CD4-positive, alpha-beta T cell treated with Interleukin-15 for 4 hours (primary cell): ENCODE results near the gene CARHSP1.
"Not testable (repeated sequence)": the region's sequence is repeated elsewhere in the genome, so short reads cannot be mapped to it uniquely, and the experiment has no call there.

Experiments
- DNase-seq: peaks from one replicate; pipeline ENCODE4 v3.0.0-alpha.2; 2020; ENCODE audit warnings: low spot score

CARHSP1 gene

DNA sequence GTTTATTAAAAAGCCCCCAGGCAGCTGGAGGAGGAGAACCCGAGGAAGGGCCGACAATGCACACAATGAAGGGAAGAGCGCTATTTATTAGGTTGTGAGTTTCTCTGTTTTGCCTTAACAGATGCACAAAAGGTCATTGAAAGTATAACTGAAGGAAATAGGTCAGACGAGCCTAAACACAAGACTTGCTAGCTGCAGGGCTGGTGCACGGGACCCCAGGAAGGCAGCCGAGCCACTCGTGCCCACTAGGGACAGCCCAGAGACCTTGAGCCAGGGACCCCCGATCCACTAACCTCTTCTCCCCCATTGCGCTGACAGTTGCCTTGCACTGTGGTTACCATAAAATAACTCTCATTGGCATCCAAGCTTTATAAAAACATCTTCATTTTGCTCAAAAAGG, 24.6 kb upstream of the CARHSP1 start:
- no peak for DNase-seq

DNA sequence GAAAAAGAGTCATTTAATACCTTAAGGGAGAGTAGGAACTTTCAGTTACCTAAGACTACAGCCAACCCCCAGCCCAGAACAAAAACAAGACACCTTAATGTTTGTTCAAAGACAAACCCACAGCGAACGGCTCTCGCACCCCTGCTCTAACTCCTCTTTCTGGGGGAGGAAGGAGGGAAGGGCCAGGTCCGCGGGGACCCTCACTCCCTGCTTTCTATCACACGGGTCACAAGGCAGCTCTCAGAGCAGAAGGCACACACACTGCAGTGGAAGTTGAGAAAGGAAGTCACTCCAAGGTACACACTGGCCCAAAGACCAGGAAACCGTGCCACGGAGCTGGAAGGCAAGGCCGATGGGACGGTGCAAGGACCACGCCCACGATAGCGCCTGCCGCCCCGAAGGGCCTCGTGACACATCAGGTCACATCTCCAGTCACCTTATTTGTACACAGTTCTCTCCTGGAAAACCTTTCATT, 23.3 kb upstream of the CARHSP1 start:
- no peak for DNase-seq

DNA sequence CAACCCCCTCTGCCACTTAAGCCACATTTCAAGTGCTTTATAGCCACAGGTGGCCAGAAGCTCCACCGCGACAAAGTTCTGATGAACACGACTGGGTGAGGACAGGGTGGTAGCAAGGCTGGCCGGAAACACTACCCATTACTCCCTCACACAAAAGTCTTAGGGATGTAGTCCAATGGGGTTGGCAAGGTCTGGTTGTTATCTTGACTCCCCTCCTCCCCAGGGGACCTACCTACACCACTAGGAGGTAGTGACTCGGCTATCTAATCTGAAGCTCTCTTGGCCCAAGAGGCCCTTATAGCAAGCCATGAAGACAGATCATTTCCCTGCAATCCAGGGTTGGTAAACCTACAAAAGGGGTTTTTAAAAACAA, 21.7 kb upstream of the CARHSP1 start:
- DNase-seq, result no peak

DNA sequence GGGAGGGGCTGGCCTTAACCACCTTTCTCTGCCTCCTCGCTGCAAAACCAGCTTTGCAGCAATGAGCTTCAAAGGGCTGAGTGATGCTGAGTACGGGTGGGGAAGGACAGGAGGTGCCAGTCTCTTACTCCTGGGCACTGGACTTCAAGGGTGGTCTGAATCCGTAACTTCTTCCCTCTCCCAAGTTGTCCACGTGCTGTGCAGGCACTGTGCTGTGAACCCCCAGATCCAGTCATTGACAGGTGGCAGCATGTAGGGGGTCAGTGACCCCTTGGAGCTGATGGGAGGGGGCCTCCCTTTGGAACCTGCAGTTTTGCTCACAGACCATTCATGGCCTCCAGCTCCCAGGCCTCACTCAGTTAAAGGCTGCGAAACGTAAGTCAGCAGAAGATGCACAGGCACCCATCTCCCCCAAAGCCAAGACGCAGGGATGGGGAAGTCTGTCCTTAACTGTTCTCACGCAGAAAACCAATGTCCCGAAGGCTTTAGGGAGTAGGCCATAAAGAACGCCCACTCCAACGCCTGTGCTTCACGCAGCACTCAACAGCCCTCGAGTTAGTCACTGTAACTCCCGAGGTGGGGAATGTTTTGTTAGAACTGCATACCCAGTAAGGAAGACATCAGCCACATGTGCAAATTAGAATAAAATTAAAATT, 21.2 kb upstream of the CARHSP1 start:
- no peak for DNase-seq

DNA sequence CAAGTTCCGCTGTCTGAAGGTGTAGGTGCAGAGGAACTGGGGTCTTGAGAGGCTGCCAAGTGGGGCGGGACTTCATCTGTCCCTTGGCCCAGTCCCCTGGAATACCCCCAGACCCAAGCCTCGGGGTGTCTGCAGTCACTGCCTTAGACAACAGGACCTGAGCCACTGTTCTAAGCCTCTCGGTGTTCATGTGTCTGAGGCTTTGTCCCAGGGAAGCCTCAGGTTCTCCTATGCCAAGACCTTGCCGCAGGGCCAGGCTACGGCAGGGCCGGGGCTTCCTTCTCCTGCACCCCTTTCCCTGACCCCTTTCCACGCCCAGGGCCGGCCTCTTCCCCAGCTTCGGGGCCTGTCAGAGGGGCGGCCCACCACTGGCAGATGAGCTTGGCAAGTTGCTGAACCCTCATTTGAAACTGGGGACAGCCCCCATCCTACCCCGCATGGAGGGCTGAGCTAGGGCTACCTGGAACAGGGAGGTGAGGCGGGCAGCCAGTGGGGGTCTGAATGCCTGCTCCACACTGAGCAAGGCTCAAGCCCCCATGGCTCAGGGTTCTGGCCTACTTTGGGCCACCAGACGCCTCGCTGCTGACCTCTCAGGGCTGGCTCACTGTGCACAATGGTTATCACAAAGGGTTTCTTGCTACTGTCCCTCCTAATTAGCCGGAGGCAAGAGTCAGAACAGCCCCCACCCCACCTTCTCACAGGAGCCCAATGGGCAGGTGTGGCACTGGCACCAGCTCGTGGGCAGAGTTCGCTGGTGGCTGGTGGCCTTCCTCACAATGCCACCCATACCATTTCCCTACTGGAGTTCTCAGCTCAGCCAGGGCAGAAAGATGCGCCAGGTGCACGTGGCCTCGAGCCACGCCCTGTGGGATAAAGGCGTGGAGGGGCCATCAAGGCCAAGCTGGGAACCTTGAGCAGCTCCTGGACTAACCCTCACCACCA, 20.4 kb upstream of the CARHSP1 start:
- no peak for DNase-seq

DNA sequence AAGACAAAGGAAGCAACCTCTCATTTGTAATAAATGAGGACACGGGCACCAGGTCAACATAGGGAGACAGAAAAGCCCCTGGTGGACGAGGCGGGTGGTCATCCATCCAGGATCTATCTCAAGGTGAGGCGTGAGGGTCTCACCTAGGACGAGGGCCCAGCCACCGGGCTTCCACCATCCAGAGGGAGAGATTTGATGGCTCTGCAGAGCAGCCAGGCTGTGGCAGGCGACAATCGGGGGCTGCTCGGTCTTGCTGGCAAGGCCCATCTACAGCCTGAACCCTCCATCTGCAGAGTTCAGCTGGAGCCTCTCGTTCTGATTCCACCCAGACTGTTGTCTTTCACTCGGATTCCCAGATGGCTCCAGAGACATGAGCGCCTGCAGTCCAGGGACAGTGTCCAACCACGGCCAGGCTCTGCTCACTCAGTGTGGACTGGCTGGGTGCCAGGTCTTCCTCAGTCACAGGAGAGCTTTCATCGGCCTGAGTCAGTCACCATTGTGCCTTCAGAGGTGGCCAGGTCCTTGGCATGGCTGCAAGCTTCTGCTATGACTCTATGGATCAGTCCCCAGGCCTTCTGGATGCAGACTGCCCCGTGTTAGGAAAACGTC, 19.2 kb upstream of the CARHSP1 start:
- DNase-seq, result no peak

DNA sequence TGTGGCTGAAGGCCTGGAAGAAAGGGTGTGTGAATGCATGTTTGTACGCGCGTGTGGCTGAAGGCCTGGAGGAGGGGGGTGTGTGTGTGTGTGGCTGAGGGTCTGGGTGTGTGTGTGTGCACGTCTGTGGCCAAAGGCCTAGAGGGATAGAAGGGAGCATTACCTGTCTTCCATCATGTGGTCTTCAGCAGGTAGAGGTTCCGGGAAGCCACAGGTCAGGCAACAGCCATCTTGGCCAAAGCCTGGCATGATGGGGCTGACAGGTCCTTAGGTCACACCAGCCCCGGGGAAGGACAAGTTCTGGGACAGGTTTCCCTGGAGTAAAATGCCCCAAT, 18.6 kb upstream of the CARHSP1 start:
- DNase-seq, result no peak

DNA sequence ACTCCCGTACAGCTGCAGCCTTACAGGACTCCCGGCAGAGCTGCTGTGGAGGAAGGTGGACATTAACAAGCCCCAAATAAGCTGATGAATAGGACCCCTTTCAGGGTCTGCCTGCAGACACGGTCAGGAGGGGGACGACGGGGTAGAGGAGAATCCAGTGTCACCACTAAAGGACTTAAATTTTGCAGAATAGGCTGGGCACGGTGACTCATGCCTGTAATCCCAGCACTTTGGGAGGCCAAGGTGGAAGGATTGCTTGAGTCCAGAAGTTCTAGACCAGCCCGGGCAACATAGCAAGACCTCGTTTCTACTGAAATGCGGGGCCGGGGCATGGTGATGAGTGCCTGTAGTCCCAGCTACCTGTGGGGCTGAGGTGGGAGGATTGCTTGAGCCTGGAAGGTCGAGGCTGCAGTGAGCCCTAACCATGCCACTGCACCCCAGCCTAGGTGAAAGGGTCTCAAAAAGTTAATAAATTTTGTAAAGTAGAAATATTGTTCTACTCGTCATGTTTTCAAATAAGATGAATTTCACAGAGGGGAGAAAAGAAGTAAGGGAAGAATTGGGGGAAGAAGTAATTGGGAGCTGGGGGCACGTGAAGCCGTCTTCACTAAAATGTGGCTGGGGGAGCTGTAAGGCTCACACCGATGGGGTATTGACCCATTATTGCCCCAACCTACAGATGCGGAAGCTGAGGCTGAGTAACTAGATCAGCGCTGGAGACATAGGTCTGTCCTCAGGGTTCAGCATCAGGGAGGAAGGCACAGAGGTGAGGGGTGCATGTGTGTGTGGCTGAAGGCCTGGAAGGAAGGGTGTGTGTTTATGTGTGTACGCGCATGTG, 18.0 kb upstream of the CARHSP1 start:
- no peak for DNase-seq

DNA sequence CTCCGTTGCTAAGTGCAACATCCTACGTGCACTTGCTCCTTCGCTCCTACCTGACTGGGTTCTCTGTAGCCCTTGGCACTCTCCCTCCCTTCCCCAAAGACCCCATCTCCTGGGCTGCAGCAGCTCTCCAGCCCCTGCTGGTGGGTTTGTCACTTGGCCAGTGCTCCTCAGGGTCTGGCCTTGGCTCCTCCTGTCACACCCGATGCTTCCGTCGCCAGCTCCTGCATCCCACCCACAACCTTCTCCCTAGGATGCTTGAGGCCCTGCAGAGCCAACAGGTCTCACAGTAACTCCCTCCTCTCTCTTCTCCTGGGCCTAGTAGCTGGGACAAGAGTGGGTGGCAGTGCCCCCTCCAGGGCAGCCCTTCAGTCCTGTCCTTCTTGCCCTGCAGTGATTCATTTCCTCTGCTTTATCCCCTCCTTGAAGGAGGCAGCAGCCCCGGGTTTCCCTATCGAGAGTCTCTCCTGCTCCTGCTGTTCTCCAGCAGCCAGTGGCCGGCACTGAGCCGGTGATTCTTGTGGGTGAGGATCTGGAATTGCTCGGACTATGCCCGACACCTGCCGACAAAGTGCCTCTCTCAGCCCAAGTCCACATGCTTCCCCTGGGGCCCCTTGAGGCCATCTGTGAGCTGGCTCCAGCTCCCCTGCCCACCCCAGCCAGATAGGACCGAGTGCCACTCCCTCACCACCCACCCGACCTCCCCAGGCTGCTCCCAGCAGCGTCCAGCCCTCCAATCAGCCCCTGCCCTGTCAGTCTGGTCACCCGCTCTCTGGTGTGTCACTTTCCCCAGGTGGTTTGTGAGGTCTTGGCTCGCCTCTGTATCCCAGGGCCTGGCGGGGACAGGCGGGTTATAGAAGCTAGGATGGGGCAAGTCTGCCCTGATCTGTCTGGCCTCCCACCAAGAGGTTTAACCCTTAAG, 17.1 kb upstream of the CARHSP1 start:
- DNase-seq, result no peak

DNA sequence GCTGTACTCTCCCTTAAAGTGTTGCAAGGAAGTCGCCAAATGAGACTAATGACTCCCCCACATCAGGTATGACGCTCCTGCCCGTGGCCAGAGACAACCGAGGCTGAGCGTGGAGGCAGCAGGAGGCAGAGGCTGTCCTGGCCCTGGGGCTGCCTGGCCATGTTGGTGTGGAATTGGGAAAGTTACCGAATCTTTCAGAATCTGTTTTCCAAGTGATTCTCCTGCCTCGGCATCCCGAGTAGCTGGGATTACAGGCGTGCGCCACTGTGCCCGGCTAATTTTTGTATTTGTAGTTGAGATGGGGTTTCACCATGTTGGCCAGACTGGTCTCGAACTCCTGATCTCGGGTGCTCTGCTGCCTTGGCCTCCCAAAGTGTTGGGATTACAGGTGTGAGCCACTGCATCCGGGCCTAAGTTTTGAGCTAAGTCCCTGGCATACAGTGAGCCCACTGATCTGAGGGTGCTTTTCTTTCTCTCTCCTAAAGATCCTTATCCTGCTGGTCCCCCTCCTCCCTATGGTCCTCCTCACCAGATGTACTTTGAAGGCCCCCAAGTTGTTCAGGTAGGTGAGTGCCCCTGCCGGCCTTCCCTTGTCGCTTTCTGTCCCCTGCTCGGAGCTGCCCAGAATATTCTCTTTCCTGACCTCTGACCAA, 14.0 kb upstream of the CARHSP1 start:
- DNase-seq, result no peak

DNA sequence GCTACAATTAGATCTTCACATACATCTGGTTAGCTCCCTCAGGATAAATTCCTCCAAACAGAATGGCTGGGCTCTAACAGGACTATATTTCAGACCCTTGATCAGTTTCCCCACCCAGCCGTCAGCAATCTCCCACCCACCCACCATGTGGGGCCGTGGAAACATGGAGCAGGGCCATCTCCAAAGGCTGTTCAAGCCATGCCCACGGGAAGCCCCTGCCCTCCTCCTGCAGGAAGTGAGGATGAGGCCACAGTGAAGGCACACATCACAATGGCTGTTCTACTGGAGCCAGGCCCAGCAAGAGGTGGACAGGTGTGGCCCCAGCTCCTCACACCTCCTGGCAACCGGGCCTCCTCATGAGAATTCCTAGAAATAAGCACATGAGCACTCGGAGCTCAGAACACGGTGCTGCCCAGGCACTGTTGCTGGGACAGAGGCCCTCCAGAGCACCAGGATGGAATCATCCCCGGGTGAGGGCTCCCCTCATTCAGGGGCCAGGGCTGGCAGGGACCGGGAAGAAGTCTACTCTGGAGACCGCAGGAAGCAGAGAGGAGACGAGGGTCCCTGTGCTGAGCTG, 13.3 kb upstream of the CARHSP1 start, which contains the start of gene LITAFD:
Gene LITAFD (plus strand): TSS at position 311 of the 577 bp plus-strand sequence. CDS start 2,005 bp downstream, outside the sequence.
- DNase-seq, result no peak

DNA sequence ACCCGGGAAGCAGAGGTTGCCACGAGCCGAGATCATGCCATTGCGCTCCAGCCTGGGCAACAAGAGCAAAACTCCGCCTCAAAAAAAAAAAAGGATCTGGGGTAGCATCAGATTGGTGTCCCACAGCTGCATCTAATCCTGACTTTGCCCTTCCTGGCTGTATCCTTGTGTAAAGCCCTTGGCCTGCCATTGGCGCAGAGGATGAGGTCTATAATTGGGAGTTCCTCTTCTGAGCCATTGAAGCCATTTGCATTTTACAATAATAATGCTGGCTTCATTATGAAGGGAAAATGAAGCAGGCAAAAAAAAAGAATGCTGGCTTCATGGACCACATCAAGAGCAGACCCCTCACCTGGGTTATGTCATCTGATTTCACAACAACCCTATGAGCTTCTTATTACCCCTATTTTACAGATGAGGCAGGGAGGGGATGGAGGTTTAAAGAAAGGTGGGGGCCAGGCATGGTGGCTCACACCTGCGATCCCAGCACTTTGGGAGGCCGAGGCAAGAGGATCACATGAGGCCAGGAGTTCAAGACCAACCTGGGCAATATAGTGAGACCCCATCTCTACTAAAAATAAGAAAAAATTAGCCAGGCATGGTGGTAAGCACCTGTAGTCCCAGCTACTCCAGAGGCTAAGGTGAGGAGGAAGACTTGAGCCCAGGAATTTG, 12.2 kb upstream of the CARHSP1 start:
- DNase-seq, result no peak

DNA sequence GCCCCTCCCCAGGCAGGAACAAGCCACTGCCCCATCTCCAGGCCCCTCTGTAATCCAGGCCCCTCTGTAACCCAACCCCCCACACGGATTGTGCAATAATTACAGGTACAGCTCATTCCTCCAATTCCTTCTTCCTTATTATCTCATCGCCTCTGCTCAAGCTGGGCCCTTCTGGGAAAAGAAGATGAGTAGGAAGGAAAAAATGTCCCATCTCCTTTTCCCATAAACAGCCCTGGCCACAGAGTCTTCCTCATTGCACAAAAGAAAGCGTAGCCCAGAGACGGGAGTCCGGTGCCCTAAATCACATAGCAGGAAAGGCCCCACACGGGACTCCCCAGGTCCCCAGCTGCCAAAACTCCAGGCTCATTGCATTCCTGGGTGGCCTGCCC, 9.7 kb upstream of the CARHSP1 start:
- no peak for DNase-seq

DNA sequence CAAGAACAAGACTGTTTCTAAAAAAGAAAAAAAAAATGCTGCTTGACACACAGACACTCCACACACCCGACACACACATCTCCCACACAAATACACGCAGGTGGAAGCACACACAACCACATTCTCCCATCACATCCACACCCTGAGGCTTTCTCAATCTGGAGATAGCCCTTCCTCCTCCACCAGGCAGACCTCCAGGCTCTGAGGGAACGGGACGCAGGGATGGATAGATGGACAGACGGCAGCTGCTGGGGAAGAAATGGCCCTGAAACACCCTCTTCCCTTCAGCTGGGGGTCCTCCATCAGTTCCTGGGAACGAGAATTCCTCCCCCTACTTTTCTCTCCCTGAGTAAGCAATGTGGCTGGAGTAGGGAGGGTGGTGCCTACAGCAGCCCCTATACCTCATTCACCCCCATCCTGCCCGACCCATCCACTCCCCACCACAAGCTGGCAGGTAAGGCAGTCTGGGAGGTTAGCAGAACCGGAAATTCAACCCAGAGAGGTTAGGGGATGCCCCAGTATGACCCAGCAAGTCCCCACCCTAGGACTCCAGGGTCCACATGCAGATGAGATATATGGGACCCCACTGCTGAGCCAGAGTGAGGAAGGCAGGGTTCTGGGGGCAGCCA, 9.2 kb upstream of the CARHSP1 start:
- DNase-seq, result no peak

DNA sequence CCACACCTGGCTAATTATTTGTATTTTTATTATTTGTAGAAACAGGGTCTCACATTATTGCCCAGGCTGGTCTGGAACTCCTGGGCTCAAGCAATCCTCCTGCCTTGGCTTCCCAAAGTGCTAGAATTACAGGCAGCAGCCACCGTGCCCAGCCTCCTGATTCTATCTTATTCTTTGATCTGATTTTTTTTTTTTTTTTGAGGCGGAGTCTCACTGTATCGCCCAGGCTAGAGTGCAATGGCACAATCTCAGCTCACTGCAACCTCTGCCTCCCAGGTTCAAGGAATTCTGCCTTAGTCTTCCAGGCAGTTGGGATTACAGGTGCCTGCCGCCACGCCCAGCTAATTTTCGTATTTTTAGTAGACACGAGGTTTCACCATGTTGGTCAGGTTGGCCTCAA, 6.5 kb upstream of the CARHSP1 start:
- not testable (repeated sequence) for DNase-seq

DNA sequence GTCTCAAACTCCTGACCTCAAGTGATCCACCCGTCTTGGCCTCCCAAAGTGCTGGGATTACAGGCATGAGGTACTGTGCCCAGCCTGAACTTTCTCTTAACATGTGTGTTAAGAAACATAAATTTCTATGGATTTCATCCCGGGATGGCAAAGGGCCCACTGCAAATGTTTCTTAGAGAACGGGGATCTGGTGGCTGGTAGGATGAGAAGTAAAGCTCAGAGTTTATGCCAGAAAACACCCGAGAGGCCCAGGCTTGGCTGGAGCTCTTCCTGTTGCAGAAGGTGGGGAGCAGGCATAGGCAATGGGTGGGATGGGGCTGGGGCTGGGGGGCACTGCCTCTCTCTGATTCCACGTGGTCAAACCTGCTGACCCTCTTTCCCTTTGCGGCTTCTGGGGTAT, 5.6 kb upstream of the CARHSP1 start:
- DNase-seq, result no peak

DNA sequence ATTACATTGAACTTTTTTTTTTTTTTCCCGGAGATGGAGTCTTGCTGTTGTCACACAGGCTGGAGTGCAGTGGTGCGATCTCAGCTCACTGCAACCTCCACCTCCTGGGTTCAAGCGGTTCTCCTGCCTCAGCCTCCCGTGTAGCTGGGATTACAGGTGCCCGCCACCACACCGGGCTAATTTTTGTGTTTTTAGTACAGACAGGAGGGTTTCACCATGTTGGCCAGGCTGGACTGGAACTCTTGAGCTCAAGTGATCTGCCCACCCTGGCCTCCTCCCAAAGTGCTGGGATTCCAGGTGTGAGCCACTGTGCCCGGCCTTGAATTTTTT, 5.0 kb upstream of the CARHSP1 start:
- DNase-seq, result not testable (repeated sequence)

DNA sequence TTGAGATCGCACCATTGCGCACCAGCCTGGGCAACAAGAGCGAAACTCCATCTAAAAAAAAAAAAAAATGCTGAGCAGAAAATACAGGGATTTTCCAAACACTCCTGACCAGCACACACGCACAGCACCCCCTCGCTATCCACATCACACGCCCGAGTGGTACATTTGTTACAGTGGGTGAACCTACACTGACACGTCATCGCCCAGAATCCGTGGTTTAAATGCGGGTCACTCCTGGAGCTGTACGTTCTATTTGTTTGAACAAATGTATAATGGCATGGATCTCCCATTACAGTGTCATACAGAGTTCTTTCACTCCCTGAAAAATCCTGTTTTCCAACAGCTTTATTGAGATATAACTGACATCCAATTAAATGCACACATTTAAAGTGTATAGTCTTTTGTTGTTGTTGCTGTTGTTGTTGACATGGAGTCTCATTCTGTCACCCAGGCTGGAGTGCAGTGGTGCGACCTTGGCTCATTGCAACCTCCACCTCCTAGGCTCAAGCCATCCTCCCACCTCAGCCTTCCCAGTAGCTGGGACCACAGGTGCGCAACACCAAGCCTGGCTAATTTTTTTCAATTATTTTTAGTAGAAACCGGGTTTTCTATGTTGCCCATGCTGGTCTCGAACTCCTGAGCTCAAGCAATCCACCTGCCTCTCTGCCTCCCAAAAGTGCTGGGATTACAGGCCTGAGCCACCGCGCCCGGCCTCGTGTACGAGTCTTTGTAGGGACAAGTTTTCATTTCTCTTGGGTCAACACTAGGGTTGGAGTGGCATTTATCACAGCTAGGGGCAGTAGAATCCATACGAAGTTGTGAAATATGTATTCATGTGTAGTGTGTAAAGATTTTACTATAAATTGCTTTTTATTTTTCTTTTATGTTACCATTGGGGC, 4.4 kb upstream of the CARHSP1 start:
- no peak for DNase-seq
